ENCODE measurements around the gene SNU13. TPM values are rescaled to one million over a fixed set of nuclear protein-coding genes. Genes with fewer than 3 reads are reported as not detected.
A peak's percentile ranks its signal among the peaks of the same experiment; 100 is the strongest.

Gene SNU13
- total RNA-seq, 1 donor from 2014 or later = 115 TPM

- TF ChIP-seq CTCF (IDR thresholded peaks at IDR 0.05; ENCODE audit: unreplicated experiment) = no peak
Observed at GRCh38 chr22:41659941-41660340, 28.7 kb downstream of the SNU13 start.

GRCh38 chr22:41658869-41659268 is 29.8 kb downstream of the SNU13 start:
- peaks cover 3% of the 10 kb centered on the region for H3K9me3 Mint-ChIP-seq
- peaks cover 12% of the 10 kb centered on the region for H3K4me1 Mint-ChIP-seq
- no peak for DNase-seq (ENCODE audit: low spot score in 2 of 2, unreplicated experiment in 2 of 2)
- H3K4me3 Mint-ChIP-seq = no peak overlapping the region
- no peaks in the 10 kb centered on the region for H3K27me3 Mint-ChIP-seq (ENCODE audit: low read depth)
- TF ChIP-seq CTCF (IDR thresholded peaks at IDR 0.05; ENCODE audit: unreplicated experiment) = no peak
- H3K27ac Mint-ChIP-seq = no peak overlapping the region
- peaks cover 41% of the 10 kb centered on the region for H3K36me3 Mint-ChIP-seq

More at GRCh38 chr22:41659941-41660340, 28.7 kb downstream of the SNU13 start:
- Mint-ChIP-seq H3K27me3 (ENCODE audit: low read depth) (no peaks in the 10 kb centered on the region), H3K4me1 (peaks cover 12% of the 10 kb centered on the region), H3K4me3 (no peak overlapping the region), H3K36me3 (peaks cover 37% of the 10 kb centered on the region), H3K9me3 (peaks cover 3% of the 10 kb centered on the region), H3K27ac (peak overlapping the region; percentile 49)
- DNase-seq (ENCODE audit: low spot score in 2 of 2, unreplicated experiment in 2 of 2) = no peak

- H3K4me1 Mint-ChIP-seq = peaks cover 12% of the 10 kb centered on the region
Observed at GRCh38 chr22:41657709-41658108, 31.0 kb downstream of the SNU13 start.

GRCh38 chr22:41656556-41656955 is 32.1 kb downstream of the SNU13 start:
- no peak overlapping the region for H3K4me3 Mint-ChIP-seq
- peaks cover 12% of the 10 kb centered on the region for H3K4me1 Mint-ChIP-seq
- H3K36me3 Mint-ChIP-seq = peaks cover 45% of the 10 kb centered on the region
- no peak for TF ChIP-seq CTCF (IDR thresholded peaks at IDR 0.05; ENCODE audit: unreplicated experiment)
- DNase-seq (ENCODE audit: low spot score in 2 of 2, unreplicated experiment in 2 of 2) = no peak
- H3K27ac Mint-ChIP-seq = peak overlapping the region; percentile 68
- H3K9me3 Mint-ChIP-seq = peaks cover 2% of the 10 kb centered on the region
- no peaks in the 10 kb centered on the region for H3K27me3 Mint-ChIP-seq (ENCODE audit: low read depth)

More at GRCh38 chr22:41657709-41658108, 31.0 kb downstream of the SNU13 start:
- Mint-ChIP-seq H3K36me3 (peaks cover 43% of the 10 kb centered on the region), H3K4me3 (no peak overlapping the region), H3K27ac (no peak overlapping the region), H3K9me3 (peaks cover 3% of the 10 kb centered on the region), H3K27me3 (ENCODE audit: low read depth) (no peaks in the 10 kb centered on the region)
- DNase-seq (ENCODE audit: low spot score in 2 of 2, unreplicated experiment in 2 of 2) = no peak
- no peak for TF ChIP-seq CTCF (IDR thresholded peaks at IDR 0.05; ENCODE audit: unreplicated experiment)

GRCh38 chr22:41654322-41654721 is 34.3 kb downstream of the SNU13 start:
- H3K9me3 Mint-ChIP-seq = no peaks in the 10 kb centered on the region
- TF ChIP-seq CTCF (IDR thresholded peaks at IDR 0.05; ENCODE audit: unreplicated experiment) = no peak
- DNase-seq (ENCODE audit: low spot score in 2 of 2, unreplicated experiment in 2 of 2) = no peak
- H3K4me1 Mint-ChIP-seq = peaks cover 5% of the 10 kb centered on the region
- no peak overlapping the region for H3K4me3 Mint-ChIP-seq
- H3K27me3 Mint-ChIP-seq (ENCODE audit: low read depth) = no peaks in the 10 kb centered on the region
- H3K27ac Mint-ChIP-seq = no peak overlapping the region
- peaks cover 37% of the 10 kb centered on the region for H3K36me3 Mint-ChIP-seq

- Mint-ChIP-seq H3K36me3 (peaks cover 34% of the 10 kb centered on the region), H3K4me1 (no peaks in the 10 kb centered on the region), H3K4me3 (no peak overlapping the region), H3K9me3 (no peaks in the 10 kb centered on the region), H3K27me3 (ENCODE audit: low read depth) (no peaks in the 10 kb centered on the region), H3K27ac (no peak overlapping the region)
- TF ChIP-seq CTCF (IDR thresholded peaks at IDR 0.05; ENCODE audit: unreplicated experiment) = no peak
- no peak for DNase-seq (ENCODE audit: low spot score in 2 of 2, unreplicated experiment in 2 of 2)
Observed at GRCh38 chr22:41650821-41651220, 37.8 kb downstream of the SNU13 start.
